ENCODE data around the gene TAGLN2. TPM values are rescaled to one million over a fixed set of nuclear protein-coding genes. Genes with fewer than 3 reads are reported as not detected.

The TAGLN2 gene
- total and polyA plus RNA-seq, 10 of the 15 experiments (the other 5 are each of a cell fraction or from before 2014, with no cell fraction given) = 155 to 611 (median 363) TPM

GRCh38 chr1:159917533-159918351, 7.6 kb downstream of the TAGLN2 start:
- Histone ChIP-seq H3K4me1 (ENCODE audit: control insufficient read depth, insufficient read depth, low read length) (peaks cover 18% of the 10 kb centered on the region), H2AFZ (ENCODE audit: control insufficient read depth, low read depth, low read length) (no peak overlapping the region), H4K20me1 (ENCODE audit: control insufficient read depth, insufficient read depth) (no peaks in the 10 kb centered on the region), H3K9me3 (replicated peaks; ENCODE audit: control insufficient read depth, insufficient read depth, low read length) (no peaks in the 10 kb centered on the region), H3K27me3 (replicated peaks in 1 of 2; ENCODE audit: control insufficient read depth in 2 of 2, insufficient read depth in 2 of 2, low read length in 1 of 2) (no peaks in the 10 kb centered on the region), H3K4me2 (ENCODE audit: control insufficient read depth, insufficient read depth) (no peak overlapping the region), H3K36me3 (ENCODE audit: control insufficient read depth in 2 of 2, insufficient read depth in 2 of 2, low read length in 1 of 2) (peaks cover 8 to 28% of the 10 kb centered on the region in 2 experiments; a peak in 3 of 4 replicates), H3K79me2 (ENCODE audit: control insufficient read depth, insufficient read depth, low read length) (peaks cover 34% of the 10 kb centered on the region), H3K9ac (ENCODE audit: control insufficient read depth, insufficient read depth, low read length) (no peak overlapping the region), H3K4me3 (no peak overlapping the region), H3K27ac (ENCODE audit: control insufficient read depth, insufficient read depth) (no peak overlapping the region; the same call in 1 of the 2 replicates)
- intact Hi-C loops (cut with micrococcal nuclease; ENCODE audit: unreplicated experiment) (no loop called here), in situ Hi-C loops (cut with MboI) (no loop called here)
- SMC1A ChIA-PET (ENCODE audit: uncharacterized antibody, unreplicated experiment) = interaction anchor here (0.6 kb wide), 1 partner anchor 102 kb away, joined by 3 read pairs; no protein-coding TSS in a partner anchor
- RAD21 ChIA-PET (ENCODE audit: unreplicated experiment) = no interaction called here
- 77% methylated on average over 5 of the region's 5 CpGs for WGBS (ENCODE audit: insufficient coverage, insufficient replicate concordance, low lambda C conversion rate, missing lambda C conversion rate)
- FAIRE-seq (no peak), DNase-seq (ENCODE audit: low read depth, low spot score) (no peak), ATAC-seq (no peak)
- BruUV-seq (replicated peaks) = no TSS peak
- no peak for TF ChIP-seq SMC3 (IDR thresholded peaks at IDR 0.05; ENCODE audit: borderline replicate concordance, low read length)
- TF ChIP-seq ASH2L (IDR thresholded peaks at IDR 0.05; ENCODE audit: borderline replicate concordance, low read depth) = no peak
- no peak for TF ChIP-seq PKNOX1 (IDR thresholded peaks at IDR 0.05)
- TF ChIP-seq IRF4 (IDR thresholded peaks at IDR 0.05; ENCODE audit: low read depth, low read length) = no peak
- TF ChIP-seq POLR2A (IDR thresholded peaks at IDR 0.05; ENCODE audit: low read depth, low read length) = peak; percentile 61; the same call in 1 of the 2 replicates
- no peak for TF ChIP-seq NRF1 (conservative IDR thresholded peaks at IDR 0.05; ENCODE audit: low read depth, low read length)
- TF ChIP-seq BCL3 (IDR thresholded peaks at IDR 0.05; ENCODE audit: borderline replicate concordance, insufficient read depth, low read depth, low read length, poor library complexity, severe bottlenecking) = no peak
- no peak for TF ChIP-seq ZBTB40 (IDR thresholded peaks at IDR 0.05; ENCODE audit: borderline replicate concordance)
- TF ChIP-seq STAT1 (conservative IDR thresholded peaks at IDR 0.05) = no peak
- peak; percentile 49; the same call in 1 of the 2 replicates for TF ChIP-seq POLR2AphosphoS5 (IDR thresholded peaks at IDR 0.05; ENCODE audit: low read length)
- peak; percentile 44; the same call in 1 of the 2 replicates for TF ChIP-seq POLR2AphosphoS2 (IDR thresholded peaks at IDR 0.05; ENCODE audit: low read depth, low read length)
- no peak for TF ChIP-seq SIX5 (IDR thresholded peaks at IDR 0.05; ENCODE audit: low read depth, low read length, severe bottlenecking)
- CTCF ChIA-PET = interaction anchor here (0.6 kb wide), 1 partner anchor 22 kb away, joined by 3 read pairs; no protein-coding TSS in a partner anchor
- POLR2A ChIA-PET = no interaction called here

Data from GM12878 (cell line).